HG02840 (cell line): ENCODE measurements around the gene VASN.

Experiments
- ATAC-seq: cut with Tn5 transposase; IDR thresholded peaks from one replicate; pipeline ENCODE4 v1.9.1; 2021; ENCODE audit warnings: mild to moderate bottlenecking, moderate library complexity, moderate number of reproducible peaks; ENCODE audit not compliant: unreplicated experiment, low FRiP score

The VASN gene

GRCh38 chr16:4369007-4369733 is 2.5 kb upstream of the VASN start:
- ATAC-seq: no peak

- no peak for ATAC-seq
Observed at GRCh38 chr16:4370151-4370550, 1.5 kb upstream of the VASN start.

GRCh38 chr16:4370570-4371356 is 885 bp upstream of the VASN start:
- no peak for ATAC-seq

- ATAC-seq: no peak
Observed at GRCh38 chr16:4372001-4372577, 441 bp downstream of the VASN start.

GRCh38 chr16:4372578-4373355 is 1.1 kb downstream of the VASN start:
- no peak for ATAC-seq

GRCh38 chr16:4373356-4373908 is 1.8 kb downstream of the VASN start:
- no peak for ATAC-seq

- ATAC-seq: no peak
Observed at GRCh38 chr16:4373909-4374742, 2.5 kb downstream of the VASN start.

GRCh38 chr16:4375717-4376116 is 4.1 kb downstream of the VASN start:
- no peak for ATAC-seq

GRCh38 chr16:4376126-4376892 is 4.7 kb downstream of the VASN start:
- ATAC-seq: no peak

- no peak for ATAC-seq
Observed at GRCh38 chr16:4376893-4377572, 5.4 kb downstream of the VASN start.

GRCh38 chr16:4377573-4378154 is 6.0 kb downstream of the VASN start:
- ATAC-seq: no peak

- ATAC-seq: no peak
Observed at GRCh38 chr16:4378161-4378666, 6.6 kb downstream of the VASN start.

GRCh38 chr16:4378999-4379690 is 7.5 kb downstream of the VASN start:
- no peak for ATAC-seq

- no peak for ATAC-seq
Observed at GRCh38 chr16:4380119-4381063, 8.7 kb downstream of the VASN start.

- no peak for ATAC-seq
Observed at GRCh38 chr16:4381072-4381934, 9.7 kb downstream of the VASN start.
